Activated naive CD8-positive, alpha-beta T cell treated with anti-CD3 and anti-CD28 coated beads, Interleukin-2, amount 10 ng/mL, durations not matched to agents 7 days and 5 days (primary cell): Measurements from ENCODE around the gene LRRN2. TPM values are rescaled to one million over a fixed set of nuclear protein-coding genes. Genes with fewer than 3 reads are reported as not detected.

Source experiments
- ATAC-seq: fragments of 150-1000 bp; cut with Tn5 transposase; one replicate; pipeline ENCODE4 v1.10.0; 2021; ENCODE audit warnings: low read depth, moderate library complexity
- POLR2A ChIA-PET: fragments of 350-600 bp; sonication (Branson Sonifier 250); formaldehyde crosslinking; loops from one replicate; lab custom pipeline; 2021; ENCODE audit warnings: antibody characterized with exemption; lab: Charles Lee
- DNase-seq: peaks from one replicate; pipeline ENCODE4 v3.0.0; 2021
- H3K27ac Mint-ChIP-seq: one replicate; pipeline ENCODE4 v1.8.0; 2022; ENCODE audit warnings: mild to moderate bottlenecking, mixed read lengths
- H3K27me3 Mint-ChIP-seq: one replicate; pipeline ENCODE4 v1.8.0; 2022; ENCODE audit warnings: mild to moderate bottlenecking, moderate library complexity, mixed read lengths
- H3K36me3 Mint-ChIP-seq: one replicate; pipeline ENCODE4 v1.8.0; 2021; ENCODE audit warnings: mild to moderate bottlenecking, mixed read lengths
- H3K4me1 Mint-ChIP-seq: one replicate; pipeline ENCODE4 v1.8.0; 2021; ENCODE audit warnings: mixed read lengths
- H3K4me3 Mint-ChIP-seq: one replicate; pipeline ENCODE4 v1.8.0; 2022; ENCODE audit warnings: mild to moderate bottlenecking, moderate library complexity, mixed read lengths
- H3K9me3 Mint-ChIP-seq: one replicate; pipeline ENCODE4 v1.8.0; 2021; ENCODE audit warnings: mixed read lengths
- total RNA-seq, 2 experiments: library from RNA; stranded (reverse); gene quantifications; one replicate each; pipeline ENCODE4 v1.2.3, GENCODE V29; 2021

Gene LRRN2
- total RNA-seq, 2 experiments from 2014 or later: not detected

GRCh38 chr1:204706838-204707509 is 21.4 kb upstream of the LRRN2 start:
- no peaks in the 10 kb centered on the region for H3K27me3 Mint-ChIP-seq
- no peak overlapping the region for H3K27ac Mint-ChIP-seq
- H3K4me1 Mint-ChIP-seq: peaks cover 13% of the 10 kb centered on the region
- POLR2A ChIA-PET: no interaction called here
- ATAC-seq: peak; percentile 24
- no peaks in the 10 kb centered on the region for H3K9me3 Mint-ChIP-seq
- peak overlapping the region; percentile 21 for H3K4me3 Mint-ChIP-seq
- no peak for DNase-seq
- H3K36me3 Mint-ChIP-seq: no peaks in the 10 kb centered on the region

GRCh38 chr1:204705888-204706837 is 20.6 kb upstream of the LRRN2 start:
- peak; percentile 17 for ATAC-seq
- H3K27ac Mint-ChIP-seq: peak overlapping the region; percentile 65
- H3K27me3 Mint-ChIP-seq: no peaks in the 10 kb centered on the region
- H3K4me1 Mint-ChIP-seq: peaks cover 13% of the 10 kb centered on the region
- H3K4me3 Mint-ChIP-seq: peak overlapping the region; percentile 21
- POLR2A ChIA-PET: no interaction called here
- no peaks in the 10 kb centered on the region for H3K36me3 Mint-ChIP-seq
- no peaks in the 10 kb centered on the region for H3K9me3 Mint-ChIP-seq
- no peak for DNase-seq

- H3K27me3 Mint-ChIP-seq: no peaks in the 10 kb centered on the region
These were observed 19.9 kb upstream of the LRRN2 start for GRCh38 chr1:204705493-204705811.

GRCh38 chr1:204704794-204705492 is 19.4 kb upstream of the LRRN2 start:
- Mint-ChIP-seq H3K9me3 (no peaks in the 10 kb centered on the region), H3K27ac (no peak overlapping the region), H3K4me1 (peaks cover 13% of the 10 kb centered on the region), H3K36me3 (no peaks in the 10 kb centered on the region), H3K27me3 (no peaks in the 10 kb centered on the region), H3K4me3 (no peak overlapping the region)
- POLR2A ChIA-PET: no interaction called here
- DNase-seq: no peak
- no peak for ATAC-seq

More at GRCh38 chr1:204705493-204705811, 19.9 kb upstream of the LRRN2 start:
- Mint-ChIP-seq H3K36me3 (no peaks in the 10 kb centered on the region), H3K27ac (no peak overlapping the region), H3K4me1 (peaks cover 13% of the 10 kb centered on the region), H3K9me3 (no peaks in the 10 kb centered on the region), H3K4me3 (no peak overlapping the region)
- no peak for ATAC-seq
- DNase-seq: no peak
- POLR2A ChIA-PET: no interaction called here

- Mint-ChIP-seq H3K27ac (no peak overlapping the region), H3K4me1 (peaks cover 13% of the 10 kb centered on the region), H3K4me3 (no peak overlapping the region), H3K36me3 (no peaks in the 10 kb centered on the region), H3K27me3 (no peaks in the 10 kb centered on the region), H3K9me3 (no peaks in the 10 kb centered on the region)
- ATAC-seq (no peak), DNase-seq (no peak)
- POLR2A ChIA-PET: no interaction called here
These were observed 18.5 kb upstream of the LRRN2 start for GRCh38 chr1:204703826-204704612.

- Mint-ChIP-seq H3K27ac (no peak overlapping the region), H3K36me3 (no peaks in the 10 kb centered on the region), H3K27me3 (no peaks in the 10 kb centered on the region), H3K4me1 (peaks cover 14% of the 10 kb centered on the region), H3K9me3 (no peaks in the 10 kb centered on the region), H3K4me3 (no peak overlapping the region)
- ATAC-seq: no peak
- POLR2A ChIA-PET: no interaction called here
- DNase-seq: no peak
These were observed 17.7 kb upstream of the LRRN2 start for GRCh38 chr1:204703268-204703664.

GRCh38 chr1:204702552-204703267 is 17.2 kb upstream of the LRRN2 start:
- Mint-ChIP-seq H3K9me3 (no peaks in the 10 kb centered on the region), H3K4me1 (peaks cover 14% of the 10 kb centered on the region), H3K4me3 (no peak overlapping the region), H3K27me3 (peaks cover 2% of the 10 kb centered on the region), H3K36me3 (no peaks in the 10 kb centered on the region), H3K27ac (no peak overlapping the region)
- DNase-seq: no peak
- no peak for ATAC-seq
- POLR2A ChIA-PET: no interaction called here

- no peaks in the 10 kb centered on the region for H3K36me3 Mint-ChIP-seq
- POLR2A ChIA-PET: no interaction called here
- DNase-seq (no peak), ATAC-seq (no peak)
- no peaks in the 10 kb centered on the region for H3K9me3 Mint-ChIP-seq
- peaks cover 6% of the 10 kb centered on the region for H3K27me3 Mint-ChIP-seq
- no peak overlapping the region for H3K27ac Mint-ChIP-seq
- no peak overlapping the region for H3K4me3 Mint-ChIP-seq
- peaks cover 6% of the 10 kb centered on the region for H3K4me1 Mint-ChIP-seq
These were observed 15.7 kb upstream of the LRRN2 start for GRCh38 chr1:204701229-204701628.

- H3K9me3 Mint-ChIP-seq: no peaks in the 10 kb centered on the region
- H3K27ac Mint-ChIP-seq: no peak overlapping the region
- peaks cover 21% of the 10 kb centered on the region for H3K27me3 Mint-ChIP-seq
- no peak for DNase-seq
- H3K36me3 Mint-ChIP-seq: no peaks in the 10 kb centered on the region
- peaks cover 1% of the 10 kb centered on the region for H3K4me1 Mint-ChIP-seq
- no peak for ATAC-seq
- POLR2A ChIA-PET: interaction anchor here (0.7 kb wide), 1 partner anchor 76 kb away, joined by 3 read pairs; no protein-coding TSS in a partner anchor
- no peak overlapping the region for H3K4me3 Mint-ChIP-seq
These were observed 12.4 kb upstream of the LRRN2 start for GRCh38 chr1:204697893-204698292.

- H3K9me3 Mint-ChIP-seq: no peaks in the 10 kb centered on the region
- H3K4me1 Mint-ChIP-seq: peaks cover 4% of the 10 kb centered on the region
- H3K27me3 Mint-ChIP-seq: peaks cover 23% of the 10 kb centered on the region
- H3K36me3 Mint-ChIP-seq: no peaks in the 10 kb centered on the region
- POLR2A ChIA-PET: no interaction called here
- no peak overlapping the region for H3K4me3 Mint-ChIP-seq
- DNase-seq (no peak), ATAC-seq (no peak)
- no peak overlapping the region for H3K27ac Mint-ChIP-seq
These were observed 11.1 kb upstream of the LRRN2 start for GRCh38 chr1:204696606-204697005.

GRCh38 chr1:204695692-204696091 is 10.2 kb upstream of the LRRN2 start:
- Mint-ChIP-seq H3K27ac (no peak overlapping the region), H3K4me3 (no peak overlapping the region), H3K9me3 (no peaks in the 10 kb centered on the region), H3K4me1 (peaks cover 5% of the 10 kb centered on the region), H3K27me3 (peaks cover 23% of the 10 kb centered on the region), H3K36me3 (no peaks in the 10 kb centered on the region)
- POLR2A ChIA-PET: no interaction called here
- ATAC-seq: no peak
- no peak for DNase-seq

GRCh38 chr1:204694145-204694544 is 8.6 kb upstream of the LRRN2 start:
- no peak overlapping the region for H3K4me3 Mint-ChIP-seq
- H3K27ac Mint-ChIP-seq: no peak overlapping the region
- no peak for DNase-seq
- H3K27me3 Mint-ChIP-seq: peaks cover 23% of the 10 kb centered on the region
- H3K4me1 Mint-ChIP-seq: peaks cover 5% of the 10 kb centered on the region
- no peaks in the 10 kb centered on the region for H3K36me3 Mint-ChIP-seq
- H3K9me3 Mint-ChIP-seq: no peaks in the 10 kb centered on the region
- POLR2A ChIA-PET: no interaction called here
- no peak for ATAC-seq
